Measurements from ENCODE around the gene CAPN8.

GRCh38 chr1:223707256-223708000 lies 41.9 kb upstream of the CAPN8 start:
- TF ChIP-seq CTCF (IDR thresholded peaks at IDR 0.05), result no peak
- no peak for TF ChIP-seq POLR2A (IDR thresholded peaks at IDR 0.05)

All from right lobe of liver (tissue), 4 donors.